ENCODE data around the gene BACH2.

GRCh38 chr6:89972025-89972381 lies 324.6 kb downstream of the BACH2 start:
- TF ChIP-seq POLR2A (IDR thresholded peaks at IDR 0.05; ENCODE audit: low read depth, low read length) (no peak), TAF1 (IDR thresholded peaks at IDR 0.05; ENCODE audit: borderline replicate concordance, low read depth, low read length) (no peak), POLR2AphosphoS5 (IDR thresholded peaks at IDR 0.05; ENCODE audit: low read depth, low read length) (no peak)

All from GM12892 (cell line).